GM12878 (cell line): ENCODE measurements around the gene PPIG.

Experiments
- BCL11A ChIP-seq: IDR thresholded peaks from 2 replicates; pipeline ENCODE4 v1.6.1; 2011; ENCODE audit warnings: low read depth, low read length
- CEBPB ChIP-seq, 2 experiments: fragments of 150-350 bp in 1 of 2; IDR thresholded peaks; 2 replicates each; pipeline ENCODE4 v1.6.1; 2012 to 2014; ENCODE audit warnings: low read depth in 2 of 2, low read length in 2 of 2, borderline replicate concordance in 1 of 2, inconsistent platforms in 1 of 2
- CREB1 ChIP-seq: IDR thresholded peaks from 2 replicates; pipeline ENCODE4 v1.6.1; 2012; ENCODE audit warnings: low read depth, mild to moderate bottlenecking, inconsistent platforms
- CTCF ChIP-seq, 3 experiments: IDR thresholded peaks in 2 of 3; conservative IDR thresholded peaks in 1 of 3; 2 replicates each; pipeline ENCODE4 v1.5.1; 2011; ENCODE audit warnings: low read depth in 3 of 3, low read length in 3 of 3, mild to moderate bottlenecking in 3 of 3, control low read depth in 2 of 3, moderate library complexity in 2 of 3, inconsistent platforms in 1 of 3, mixed read lengths in 1 of 3; ENCODE audit not compliant: control insufficient read depth in 2 of 3, insufficient read depth in 1 of 3; ENCODE audit errors: extremely low read depth in 1 of 3
- CUX1 ChIP-seq: IDR thresholded peaks from 2 replicates; pipeline ENCODE4 v1.6.1; 2012; ENCODE audit warnings: improper control_type of control experiment, low read depth, low read length; ENCODE audit not compliant: insufficient replicate concordance
- EGR1 ChIP-seq, 2 experiments: IDR thresholded peaks; 1 replicate in 1 of 2; 2 replicates in 1 of 2; pipeline ENCODE4 v1.6.1; 2011 to 2012; ENCODE audit warnings: low read depth in 2 of 2, low read length in 2 of 2, borderline replicate concordance in 1 of 2, mild to moderate bottlenecking in 1 of 2, moderate library complexity in 1 of 2
- EP300 ChIP-seq, 2 experiments: fragments of 150-350 bp in 1 of 2; IDR thresholded peaks; 2 replicates each; pipeline ENCODE4 v1.6.1; 2011 to 2012; ENCODE audit warnings: low read depth in 2 of 2, low read length in 2 of 2, borderline replicate concordance in 1 of 2, improper control_type of control experiment in 1 of 2, inconsistent platforms in 1 of 2; ENCODE audit not compliant: control insufficient read depth in 1 of 2
- RFX5 ChIP-seq: IDR thresholded peaks from 2 replicates; pipeline ENCODE4 v1.6.1; 2011; ENCODE audit warnings: low read depth, low read length, improper control_type of control experiment
- ZNF687 ChIP-seq: fragments of 450-650 bp; IDR thresholded peaks from 2 replicates; pipeline ENCODE4 v1.6.1; 2017; ENCODE audit warnings: mild to moderate bottlenecking, moderate library complexity

- TF ChIP-seq CTCF (IDR thresholded peaks at IDR 0.05 in 2 of 3, conservative IDR thresholded peaks at IDR 0.05 in 1 of 3; ENCODE audit: control insufficient read depth in 2 of 3, extremely low read depth in 1 of 3, insufficient read depth in 1 of 3, low read depth in 3 of 3, low read length in 3 of 3), result no peak
- no peak for TF ChIP-seq CEBPB (IDR thresholded peaks at IDR 0.05; ENCODE audit: borderline replicate concordance in 1 of 2, low read depth in 2 of 2, low read length in 2 of 2)
- TF ChIP-seq RFX5, result no peak
- no peak for TF ChIP-seq CREB1
- TF ChIP-seq EP300 (IDR thresholded peaks at IDR 0.05; ENCODE audit: borderline replicate concordance in 1 of 2, control insufficient read depth in 1 of 2, low read depth in 2 of 2, low read length in 2 of 2), result no peak
- TF ChIP-seq CUX1, result no peak
- no peak for TF ChIP-seq ZNF687
- no peak for TF ChIP-seq BCL11A
- no peak for TF ChIP-seq EGR1 (IDR thresholded peaks at IDR 0.05; ENCODE audit: borderline replicate concordance in 1 of 2, low read depth in 2 of 2, low read length in 2 of 2)
These were observed 79.1 kb downstream of the PPIG start for GRCh38 chr2:169663247-169663646.
